ENCODE data around the gene C5AR2. TPM values are rescaled to one million over a fixed set of nuclear protein-coding genes. Genes with fewer than 3 reads are reported as not detected.

The C5AR2 gene
- total RNA-seq, 1 donor from 2014 or later, result not detected

DNA sequence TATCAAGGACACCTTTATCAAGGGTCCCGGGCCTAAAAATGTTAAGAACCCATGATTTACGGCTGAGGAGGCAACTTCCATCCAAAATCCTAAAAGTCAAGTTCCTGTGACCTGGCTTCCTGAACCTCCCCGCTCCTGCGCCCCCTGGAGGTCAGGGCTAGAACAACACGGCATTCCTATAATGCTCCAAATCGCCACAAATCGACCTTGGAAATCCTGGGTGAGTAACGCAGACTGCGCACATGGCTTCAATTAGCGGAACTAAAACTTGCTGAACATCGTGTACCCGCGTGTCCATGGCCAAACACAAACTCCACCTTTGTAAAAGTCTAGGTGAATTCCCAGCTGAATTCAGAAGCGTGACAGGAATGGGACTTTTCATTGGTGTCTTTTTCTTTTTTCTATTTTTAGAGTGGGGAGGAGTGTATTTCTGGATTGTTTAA lies 26.6 kb upstream of the C5AR2 start:
- TF ChIP-seq, protein P1, sequence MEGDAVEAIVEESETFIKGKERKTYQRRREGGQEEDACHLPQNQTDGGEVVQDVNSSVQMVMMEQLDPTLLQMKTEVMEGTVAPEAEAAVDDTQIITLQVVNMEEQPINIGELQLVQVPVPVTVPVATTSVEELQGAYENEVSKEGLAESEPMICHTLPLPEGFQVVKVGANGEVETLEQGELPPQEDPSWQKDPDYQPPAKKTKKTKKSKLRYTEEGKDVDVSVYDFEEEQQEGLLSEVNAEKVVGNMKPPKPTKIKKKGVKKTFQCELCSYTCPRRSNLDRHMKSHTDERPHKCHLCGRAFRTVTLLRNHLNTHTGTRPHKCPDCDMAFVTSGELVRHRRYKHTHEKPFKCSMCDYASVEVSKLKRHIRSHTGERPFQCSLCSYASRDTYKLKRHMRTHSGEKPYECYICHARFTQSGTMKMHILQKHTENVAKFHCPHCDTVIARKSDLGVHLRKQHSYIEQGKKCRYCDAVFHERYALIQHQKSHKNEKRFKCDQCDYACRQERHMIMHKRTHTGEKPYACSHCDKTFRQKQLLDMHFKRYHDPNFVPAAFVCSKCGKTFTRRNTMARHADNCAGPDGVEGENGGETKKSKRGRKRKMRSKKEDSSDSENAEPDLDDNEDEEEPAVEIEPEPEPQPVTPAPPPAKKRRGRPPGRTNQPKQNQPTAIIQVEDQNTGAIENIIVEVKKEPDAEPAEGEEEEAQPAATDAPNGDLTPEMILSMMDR (conservative IDR thresholded peaks at IDR 0.05; ENCODE audit: low read depth, low read length), result peak; percentile 98
- H3K4me3 ChIP-seq (ENCODE audit: low read depth, low read length), result no peak overlapping the region
- peak; percentile 88 for DNase-seq (ENCODE audit: low read depth)

DNA sequence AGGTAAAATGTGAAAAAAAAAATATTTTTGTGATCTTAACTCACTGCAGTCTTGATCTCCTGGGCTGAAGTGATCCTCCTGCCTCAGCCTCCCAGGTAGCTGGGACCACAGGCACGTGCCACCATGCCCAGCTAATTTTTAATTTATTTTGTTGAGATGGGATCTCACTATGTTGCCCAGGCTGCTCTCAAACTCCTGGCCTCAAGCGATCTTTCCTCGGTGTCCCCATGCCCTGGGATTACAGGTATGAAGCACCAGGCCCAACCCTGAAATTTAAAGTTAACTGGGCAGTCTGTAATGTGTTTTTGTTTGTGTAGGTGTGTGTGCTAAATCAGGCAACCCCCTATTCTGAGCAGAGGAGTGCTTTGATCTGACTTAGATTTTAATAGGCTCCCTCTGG lies 25.7 kb upstream of the C5AR2 start:
- DNase-seq (ENCODE audit: low read depth), result no peak
- no peak overlapping the region for H3K4me3 ChIP-seq (ENCODE audit: low read depth, low read length)
- TF ChIP-seq, protein P1 (conservative IDR thresholded peaks at IDR 0.05; ENCODE audit: low read depth, low read length), result no peak

DNA sequence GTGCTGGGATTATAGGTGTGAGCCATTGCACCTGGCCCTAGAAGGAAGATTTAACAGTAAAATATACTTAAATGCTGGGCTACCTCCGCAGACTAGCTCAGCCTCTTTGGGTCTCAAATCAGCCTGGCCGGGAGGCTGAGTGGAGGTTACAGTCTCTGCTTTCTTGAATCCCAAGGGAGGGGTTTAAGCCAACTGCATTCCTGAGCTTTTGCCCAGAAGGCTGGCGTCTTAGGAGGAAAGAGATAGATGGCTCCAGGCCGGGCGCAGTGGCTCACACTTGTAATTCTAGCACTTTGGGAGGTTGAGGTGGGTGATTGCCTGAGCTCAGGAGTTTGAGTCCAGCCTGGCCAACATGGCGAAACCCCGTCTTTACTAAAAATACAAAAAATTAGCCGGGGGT lies 22.9 kb upstream of the C5AR2 start:
- no peak for DNase-seq (ENCODE audit: low read depth)
- no peak overlapping the region for H3K4me3 ChIP-seq (ENCODE audit: low read depth, low read length)
- TF ChIP-seq, protein P1 (conservative IDR thresholded peaks at IDR 0.05; ENCODE audit: low read depth, low read length), result no peak

DNA sequence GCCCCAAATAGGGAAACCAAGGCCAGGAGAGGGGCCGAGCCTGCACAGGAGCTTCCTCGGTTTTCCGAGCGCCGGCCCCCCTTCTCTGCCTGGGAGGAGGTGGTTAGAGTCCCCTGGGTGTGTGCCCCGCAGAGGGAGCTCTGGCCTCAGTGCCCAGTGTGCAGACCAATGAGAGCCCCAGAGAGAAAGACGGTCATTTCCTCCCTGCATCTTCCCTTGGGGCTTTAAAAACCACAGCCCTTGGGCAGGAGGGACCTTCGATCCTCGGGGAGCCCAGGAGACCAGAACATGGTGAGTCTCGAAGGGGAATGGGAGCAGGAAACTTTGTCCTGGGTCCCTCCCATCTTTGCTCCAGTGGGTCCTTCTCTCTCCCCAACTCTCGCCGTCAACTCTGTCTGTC lies 22.4 kb upstream of the C5AR2 start, which contains the start of gene C5AR1:
C5AR1 (plus strand) TSS at position 254 of the 400 bp plus-strand sequence; CDS start at position 289, 35 bp downstream.
- no peak within 1 kb of the TSS for H3K4me3 ChIP-seq (ENCODE audit: low read depth, low read length)
- DNase-seq (ENCODE audit: low read depth), result no peak

DNA sequence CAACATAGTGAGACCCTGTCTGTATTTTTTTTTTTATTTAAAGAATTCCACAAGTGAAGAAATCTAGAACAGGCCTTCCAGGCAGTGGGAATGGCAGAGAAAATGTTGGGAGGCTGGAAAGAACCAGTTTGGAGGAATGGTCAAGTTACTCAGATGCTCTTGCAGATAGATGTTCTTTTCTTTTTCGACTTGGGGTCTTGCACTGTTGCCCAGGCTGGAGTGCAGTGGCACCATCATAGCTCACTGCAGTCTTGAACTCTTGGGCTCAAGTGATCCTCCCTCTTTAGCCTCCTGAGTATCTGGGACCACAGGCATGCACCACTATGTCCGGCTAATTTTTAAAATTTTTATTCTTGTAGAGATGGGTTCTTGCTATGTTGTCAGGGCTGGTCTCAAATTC lies 21.7 kb upstream of the C5AR2 start:
- no peak overlapping the region for H3K4me3 ChIP-seq (ENCODE audit: low read depth, low read length)
- no peak for DNase-seq (ENCODE audit: low read depth)
- TF ChIP-seq, protein P1 (conservative IDR thresholded peaks at IDR 0.05; ENCODE audit: low read depth, low read length), result no peak

More for the DNA sequence above, 22.4 kb upstream of the C5AR2 start, which contains the start of gene C5AR1:
- TF ChIP-seq, protein P1 (conservative IDR thresholded peaks at IDR 0.05; ENCODE audit: low read depth, low read length), result no peak

DNA sequence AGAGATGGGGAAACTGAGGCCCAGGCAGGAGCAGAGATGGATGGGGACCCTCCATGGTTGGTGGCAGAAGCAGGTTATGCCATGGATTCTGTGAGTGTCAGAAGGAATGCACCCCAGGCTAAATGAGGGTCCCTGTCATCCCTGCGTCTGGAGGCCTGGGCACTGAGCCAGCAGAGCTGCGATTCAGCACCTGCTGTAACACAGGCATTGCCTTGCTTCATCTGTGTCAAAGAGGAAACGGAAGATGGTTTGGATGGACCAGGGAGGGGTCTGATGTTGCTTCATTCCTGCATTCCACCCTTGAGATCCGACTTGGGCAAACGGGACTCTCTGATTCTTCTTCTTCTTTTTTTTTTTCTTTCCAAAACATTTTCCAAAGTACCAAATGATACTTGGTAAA lies 21.2 kb upstream of the C5AR2 start:
- TF ChIP-seq, protein P1 (conservative IDR thresholded peaks at IDR 0.05; ENCODE audit: low read depth, low read length), result no peak
- no peak for DNase-seq (ENCODE audit: low read depth)
- no peak overlapping the region for H3K4me3 ChIP-seq (ENCODE audit: low read depth, low read length)

DNA sequence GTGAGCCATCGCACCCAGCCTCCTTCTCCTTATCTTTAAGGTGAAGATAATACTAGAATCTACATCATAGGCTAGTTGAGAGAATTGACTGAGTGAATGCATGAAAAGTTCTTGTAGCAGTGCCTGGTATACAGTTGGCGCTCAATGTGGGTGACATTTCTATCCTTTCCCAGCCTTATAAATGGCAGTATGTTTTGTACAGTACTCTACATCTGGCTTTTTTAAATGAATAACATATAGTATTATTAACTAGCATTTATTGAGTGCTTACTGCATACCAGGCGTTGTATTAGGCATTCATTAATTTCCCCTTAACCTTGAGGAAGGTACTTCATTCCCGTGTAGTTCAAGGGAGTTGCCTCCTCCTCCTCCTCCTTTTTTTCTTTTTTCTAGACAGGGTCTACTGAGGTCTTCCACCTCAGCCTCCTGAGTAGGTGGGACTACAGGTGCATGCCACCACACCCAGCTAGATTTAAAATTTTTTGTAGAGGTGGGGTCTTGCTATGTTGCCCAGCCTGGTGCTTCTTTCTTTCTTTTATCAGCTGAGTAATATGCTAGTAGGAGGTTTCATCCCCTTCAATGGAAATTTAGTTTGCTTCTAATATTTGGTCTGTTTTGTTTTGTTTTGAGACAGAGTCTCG lies 19.5 kb upstream of the C5AR2 start:
- TF ChIP-seq, protein P1 (conservative IDR thresholded peaks at IDR 0.05; ENCODE audit: low read depth, low read length), result no peak
- no peak overlapping the region for H3K4me3 ChIP-seq (ENCODE audit: low read depth, low read length)
- DNase-seq (ENCODE audit: low read depth), result no peak

All from epithelial cell of proximal tubule (primary cell).